HG02571 (cell line): Measurements from ENCODE around the gene LAMTOR4.
"Not testable (repeated sequence)": the region's sequence is repeated elsewhere in the genome, so short reads cannot be mapped to it uniquely, and the experiment has no call there.

Experiments used
- ATAC-seq: cut with Tn5 transposase; IDR thresholded peaks from one replicate; pipeline ENCODE4 v1.9.1; 2021; ENCODE audit warnings: mild to moderate bottlenecking, moderate library complexity; ENCODE audit not compliant: unreplicated experiment

LAMTOR4 gene

DNA sequence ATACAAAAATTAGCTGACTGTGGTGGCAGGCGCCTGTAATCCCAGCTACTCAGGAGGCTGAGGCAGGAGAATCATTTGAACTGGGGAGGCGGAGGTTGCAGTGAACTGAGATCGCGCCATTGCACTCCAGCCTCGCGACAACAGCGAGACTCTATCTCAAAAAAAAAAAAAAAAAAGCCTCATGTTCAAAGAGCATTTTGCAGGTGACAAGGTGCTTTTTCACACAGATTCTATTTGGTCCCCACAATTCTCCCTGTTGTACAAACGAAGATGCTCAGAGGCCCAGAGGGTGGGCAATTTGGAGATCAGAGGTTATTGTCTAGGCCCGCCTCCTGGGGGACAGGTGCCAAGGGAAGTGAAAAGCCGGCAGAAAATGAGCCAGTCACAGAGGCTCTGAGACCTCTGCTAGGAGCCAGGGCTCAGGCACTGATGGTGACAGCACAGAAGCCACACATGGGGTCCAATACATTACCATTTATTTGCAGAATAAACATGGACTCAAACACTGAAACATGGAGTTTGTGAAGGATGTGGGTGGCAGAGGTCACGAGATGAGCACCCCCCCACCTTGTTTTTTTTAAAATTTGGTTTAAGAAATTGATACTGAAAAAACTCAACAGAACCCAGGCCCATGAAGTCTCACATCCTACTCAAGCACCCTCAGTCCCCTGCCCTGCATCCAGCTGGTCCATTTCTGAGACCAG lies 20.6 kb downstream of the LAMTOR4 start:
- ATAC-seq = no peak

GRCh38 chr7:100170101-100170897 lies 21.6 kb downstream of the LAMTOR4 start:
- no peak for ATAC-seq

GRCh38 chr7:100171087-100171681 lies 22.5 kb downstream of the LAMTOR4 start:
- no peak for ATAC-seq

DNA sequence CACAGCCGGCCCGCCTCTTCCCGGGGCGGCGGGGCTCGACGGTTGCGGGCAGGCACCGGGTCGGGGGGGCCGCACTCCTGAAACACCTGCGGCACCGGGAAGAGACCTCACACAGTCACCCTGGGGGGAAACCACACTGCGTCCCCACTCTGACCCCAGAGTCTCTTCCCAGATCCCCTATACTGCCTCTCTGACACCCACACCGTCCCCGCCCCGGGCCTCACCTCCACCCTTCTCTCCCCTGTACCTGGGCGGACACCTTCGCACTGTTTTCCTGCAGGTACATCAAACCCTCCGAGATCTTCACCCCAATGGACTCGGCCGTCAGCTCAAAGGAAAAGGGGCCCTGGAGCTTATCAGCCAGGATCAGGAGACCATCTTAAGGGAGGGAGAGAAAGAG lies 23.1 kb downstream of the LAMTOR4 start:
- ATAC-seq = no peak

DNA sequence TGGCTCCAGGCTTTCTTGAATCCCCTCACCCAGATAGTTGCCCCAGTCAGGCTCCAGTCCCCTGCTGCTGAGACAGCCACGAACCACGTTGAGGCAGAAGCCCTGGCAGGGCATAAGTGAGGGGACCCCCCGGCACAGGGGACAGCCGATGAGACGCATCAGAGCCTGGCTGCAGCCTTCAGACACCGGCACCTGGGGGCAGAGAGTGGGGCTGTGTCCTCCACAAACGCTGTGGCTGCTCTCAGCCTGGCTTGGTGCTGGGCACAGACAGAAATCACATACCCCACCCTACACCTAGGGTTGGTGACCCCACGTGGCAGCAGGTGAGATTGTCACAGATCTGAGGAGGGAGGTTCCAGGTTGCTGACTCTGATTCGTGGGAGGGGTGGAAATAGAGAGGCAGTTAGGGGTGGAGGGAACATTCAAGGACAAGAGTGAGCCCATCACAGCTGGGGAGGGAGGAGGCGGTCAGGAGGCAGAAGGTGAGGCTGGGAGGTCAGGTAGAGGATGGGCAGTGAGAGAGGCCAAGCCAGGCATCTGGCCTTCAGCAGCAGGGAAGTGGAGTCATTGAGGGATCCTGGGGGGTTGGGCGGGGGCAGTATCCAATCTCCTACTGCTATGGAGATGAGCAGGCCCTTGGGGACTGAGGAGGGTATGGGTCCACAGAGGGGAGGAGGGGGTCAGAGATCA lies 25.2 kb downstream of the LAMTOR4 start:
- ATAC-seq = no peak

GRCh38 chr7:100174582-100174981 lies 25.9 kb downstream of the LAMTOR4 start:
- ATAC-seq = no peak

DNA sequence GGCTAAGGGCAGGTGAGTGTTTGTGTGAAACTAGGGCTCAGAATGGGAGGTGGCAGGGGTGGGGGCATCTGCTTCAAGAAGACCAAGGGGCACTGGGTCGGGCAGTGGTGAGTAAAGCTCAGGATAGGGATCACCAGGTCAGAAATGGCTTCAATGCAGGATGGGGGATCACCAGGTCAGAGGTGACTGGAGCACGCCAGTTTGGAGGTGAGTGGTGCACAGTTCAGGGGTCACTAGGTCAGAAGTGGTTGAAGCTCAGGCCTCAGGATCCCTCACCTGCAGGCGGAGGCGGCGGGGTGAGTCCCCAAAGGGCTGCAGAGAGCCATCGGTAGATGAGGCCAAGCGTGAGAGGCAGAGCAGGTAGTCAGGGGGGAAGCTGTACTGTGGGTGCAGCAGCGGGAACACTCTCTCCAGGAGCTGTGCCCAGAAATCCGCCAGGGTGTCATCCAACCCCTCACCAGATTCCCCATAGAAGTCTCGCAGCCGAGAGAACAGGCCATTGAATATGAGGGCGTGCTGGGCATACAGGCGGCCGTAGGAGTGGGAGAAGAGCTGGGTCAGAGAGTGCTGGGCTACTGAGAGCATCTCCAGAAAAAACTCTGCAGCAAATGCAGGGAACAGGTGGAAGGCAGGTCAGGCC lies 26.7 kb downstream of the LAMTOR4 start:
- no peak for ATAC-seq

DNA sequence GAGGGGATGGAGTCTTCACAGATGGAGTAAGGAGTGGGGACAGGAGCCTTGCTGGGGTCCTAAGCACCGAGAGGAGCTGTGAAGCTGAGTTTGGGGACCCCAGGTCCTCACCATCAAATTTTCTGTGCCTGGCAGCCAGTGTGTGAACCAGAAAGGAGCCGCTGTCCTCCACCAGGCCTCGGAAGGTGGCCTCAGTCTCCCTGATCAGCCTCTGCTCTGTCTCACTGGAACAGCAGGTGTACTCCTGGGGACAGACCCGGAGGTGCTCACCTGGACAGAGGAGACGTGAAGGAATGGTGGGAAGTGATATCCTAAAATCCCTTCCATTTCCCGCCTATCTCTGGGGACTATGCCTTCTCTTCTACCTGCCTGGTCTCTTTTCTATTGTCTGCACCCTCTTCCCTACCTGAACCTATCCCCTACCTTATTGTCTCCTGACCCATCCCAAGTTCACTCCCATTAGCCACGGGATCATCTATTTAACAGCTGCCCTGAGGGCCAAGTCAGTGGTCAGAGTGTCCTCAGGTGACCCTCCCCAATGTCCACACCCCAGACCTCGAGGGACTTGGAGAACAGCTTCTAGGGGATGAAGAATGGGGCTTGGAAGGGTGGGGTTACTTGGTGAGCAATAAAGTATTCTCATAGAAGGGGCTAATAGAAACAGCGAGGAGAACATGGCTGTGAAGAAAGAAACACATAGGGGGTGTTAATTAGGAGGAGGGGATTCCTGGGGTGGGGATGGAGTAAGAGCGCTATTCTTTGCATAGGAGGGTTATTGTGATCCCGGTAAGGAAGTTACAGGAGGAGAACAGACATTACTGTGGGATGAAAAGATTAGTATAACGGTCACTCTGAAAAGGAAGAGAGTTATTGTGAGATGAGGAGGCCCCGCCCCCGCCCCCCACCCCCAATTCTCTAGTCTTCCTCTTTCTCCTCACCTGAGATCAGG lies 27.7 kb downstream of the LAMTOR4 start:
- ATAC-seq = no peak

DNA sequence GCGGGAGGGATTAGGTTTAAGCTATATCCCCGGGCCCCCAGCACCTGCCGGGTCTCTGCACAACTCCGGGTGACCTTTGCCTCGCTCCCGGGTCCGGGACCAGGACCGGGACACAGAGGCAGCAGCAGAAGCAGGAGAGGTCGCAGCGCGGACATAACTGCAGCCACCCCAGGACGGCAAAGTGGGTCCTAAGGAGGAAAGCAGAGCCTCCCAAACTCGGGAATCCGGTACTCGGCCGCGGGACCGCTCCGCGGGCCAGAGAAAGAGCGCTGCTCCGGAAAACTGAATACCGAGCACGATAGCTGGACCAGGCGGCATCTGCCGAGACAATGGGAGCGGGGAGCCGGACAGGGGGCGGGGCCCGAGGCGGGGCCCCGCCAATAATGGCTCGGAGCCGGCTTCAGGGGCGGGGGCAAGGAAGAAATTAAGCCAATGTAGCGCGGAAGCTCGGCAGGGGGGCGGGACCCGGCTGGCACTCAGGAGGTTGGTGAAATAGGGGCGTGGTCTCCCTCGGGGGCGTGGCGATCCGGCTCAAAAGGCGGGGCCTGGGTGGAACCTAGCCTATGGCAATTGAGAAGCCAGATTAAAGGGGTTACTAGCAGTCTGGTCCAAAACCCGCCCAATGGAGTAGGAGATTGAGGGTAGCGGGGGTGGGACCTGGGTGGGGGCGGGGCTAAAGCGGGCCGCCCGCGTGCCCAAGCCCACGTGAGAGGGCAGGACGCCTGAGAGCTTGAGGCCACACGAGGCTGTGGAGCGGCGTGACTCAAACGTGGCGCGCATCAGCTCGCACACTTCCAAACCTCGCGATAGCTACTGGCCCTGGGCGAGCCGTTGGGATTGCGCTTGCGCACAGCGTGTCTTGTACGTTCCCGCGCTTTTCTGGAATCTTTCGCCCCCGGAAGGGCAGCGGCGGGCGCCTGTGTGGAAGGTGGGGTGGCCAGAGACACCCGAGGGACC lies 28.6 kb downstream of the LAMTOR4 start, which contains the start of the genes GPC2 and STAG3:
TSS of gene GPC2 (minus strand) at position 337 of the 957 bp plus-strand sequence. CDS start at position 155, 182 bp downstream.
TSS of gene STAG3 (plus strand) at position 874 of the 957 bp plus-strand sequence. CDS start 2,639 bp downstream, outside the sequence.
- ATAC-seq = peak; percentile 87

GRCh38 chr7:100180084-100180483 lies 31.4 kb downstream of the LAMTOR4 start:
- ATAC-seq = not testable (repeated sequence)

DNA sequence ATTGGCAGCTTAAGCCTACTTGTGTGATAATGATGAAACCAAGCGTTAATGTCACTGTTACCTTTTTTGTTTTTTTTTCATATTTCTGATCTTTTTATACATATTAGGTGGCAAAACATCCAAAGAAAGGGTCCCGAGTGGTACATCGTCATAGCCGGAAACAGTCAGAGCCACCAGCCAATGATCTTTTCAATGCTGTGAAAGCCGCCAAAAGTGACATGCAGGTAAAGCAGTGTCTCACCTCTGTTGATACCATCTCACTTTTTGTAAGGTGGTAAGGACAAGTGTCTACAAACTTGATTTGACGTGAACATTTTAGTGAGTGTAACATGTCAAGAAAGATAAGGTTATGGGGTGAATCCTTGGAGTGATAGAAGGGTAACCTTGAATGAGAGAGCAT lies 33.9 kb downstream of the LAMTOR4 start:
- not testable (repeated sequence) for ATAC-seq

DNA sequence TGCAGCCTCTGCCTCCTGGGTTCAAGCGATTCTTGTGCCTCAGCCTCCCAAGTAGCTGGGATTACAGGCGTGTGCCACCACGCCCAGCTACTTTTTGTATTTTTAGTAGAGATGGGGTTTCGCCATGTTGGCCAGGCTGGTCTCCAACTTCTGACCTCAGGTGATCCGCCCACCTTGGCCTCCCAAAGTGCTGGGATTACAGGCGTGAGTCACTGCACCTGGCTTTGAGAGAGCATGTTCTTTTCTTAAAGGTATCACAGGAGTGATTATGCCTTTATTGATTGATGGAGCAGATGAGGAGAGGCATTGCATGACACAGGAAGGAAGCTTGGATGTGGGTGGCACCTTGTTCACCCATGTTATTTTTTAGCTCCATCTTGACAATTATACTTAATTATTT lies 34.4 kb downstream of the LAMTOR4 start:
- not testable (repeated sequence) for ATAC-seq

DNA sequence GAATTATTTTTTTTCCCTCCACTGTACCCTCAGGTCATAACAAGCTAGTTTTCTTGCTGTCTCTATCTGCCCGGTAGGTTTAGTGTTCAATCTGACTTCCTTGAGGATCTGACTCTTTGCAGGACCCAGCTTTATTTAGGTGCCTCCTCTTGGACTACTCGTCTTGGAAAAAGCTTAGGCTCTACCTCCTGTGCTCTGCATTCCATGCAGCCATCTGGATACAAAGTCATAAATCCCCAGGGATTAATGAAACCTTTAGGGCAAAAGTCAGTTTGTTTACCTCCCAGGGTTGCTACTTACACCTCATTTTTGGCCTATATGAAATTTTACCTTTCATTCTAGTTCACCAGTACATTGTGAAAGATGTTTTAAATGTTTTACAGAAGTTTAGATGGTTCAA lies 37.0 kb downstream of the LAMTOR4 start:
- no peak for ATAC-seq

DNA sequence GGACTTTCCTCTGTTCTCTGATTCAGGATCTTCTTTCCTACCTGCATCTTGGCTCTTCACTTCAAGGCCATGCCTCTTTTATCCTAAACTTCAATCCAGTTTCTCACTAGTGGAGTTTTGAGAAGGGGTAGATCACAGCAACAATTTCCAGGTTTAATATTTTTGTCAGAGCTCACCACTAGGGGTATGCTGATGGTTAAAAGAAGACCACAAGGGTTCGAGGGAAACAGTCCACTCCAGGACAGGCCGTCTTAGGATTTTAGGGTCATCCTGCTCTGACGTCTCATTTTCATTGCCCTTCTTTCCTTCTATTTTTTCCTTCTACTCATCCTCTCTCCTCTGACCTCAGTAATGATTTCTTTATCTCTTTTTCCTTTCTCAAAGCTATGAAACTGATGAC lies 40.3 kb downstream of the LAMTOR4 start:
- ATAC-seq = no peak

DNA sequence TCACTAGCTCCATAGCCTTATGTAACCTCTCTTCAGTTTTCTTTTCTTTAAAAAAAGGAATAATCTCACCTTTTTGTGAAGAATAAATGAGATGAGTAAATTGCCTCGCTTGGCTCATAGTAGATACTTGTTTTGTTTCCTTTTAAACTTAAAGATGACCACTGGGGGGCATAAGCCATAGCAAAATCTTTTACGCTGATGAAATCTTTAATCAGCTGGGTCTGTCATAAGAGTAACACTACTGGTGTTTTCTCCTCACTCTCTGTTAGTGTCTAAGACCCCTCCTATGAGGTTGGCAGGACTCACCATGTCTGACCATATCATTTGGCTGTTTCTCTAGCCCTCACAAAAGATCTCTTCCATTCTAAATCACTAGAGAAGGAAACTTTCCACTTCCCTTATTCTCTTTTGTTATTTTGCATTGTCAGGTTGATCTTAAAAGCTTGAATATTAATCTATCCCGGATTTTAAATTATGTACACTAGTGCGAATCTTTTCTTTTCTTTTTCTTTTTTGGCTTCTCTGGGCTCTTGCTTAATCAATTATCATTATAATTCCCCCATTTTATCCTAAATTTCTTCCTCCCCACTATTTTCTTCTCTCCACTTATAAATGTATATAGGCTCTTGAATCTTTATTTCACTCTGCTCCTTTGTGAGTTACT lies 41.5 kb downstream of the LAMTOR4 start:
- no peak for ATAC-seq

DNA sequence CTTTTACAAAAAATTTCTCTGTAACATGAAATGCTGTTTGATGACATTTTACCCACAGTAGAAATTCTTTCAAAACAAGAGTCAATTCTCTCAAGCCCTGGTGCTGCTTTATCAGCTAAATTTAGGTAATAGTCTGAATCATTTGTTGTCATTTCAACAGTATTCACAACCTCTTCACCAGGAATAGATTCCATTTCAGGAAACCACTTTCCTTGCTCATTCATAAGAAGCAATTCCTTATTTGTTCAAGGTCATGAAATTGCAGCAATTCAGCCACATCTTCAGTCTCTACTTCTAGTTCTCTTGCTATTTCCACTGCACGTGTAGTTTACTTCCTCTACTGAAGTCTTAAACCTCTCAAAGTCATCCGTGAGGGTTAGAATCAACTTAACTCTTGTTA lies 43.1 kb downstream of the LAMTOR4 start:
- ATAC-seq = no peak

DNA sequence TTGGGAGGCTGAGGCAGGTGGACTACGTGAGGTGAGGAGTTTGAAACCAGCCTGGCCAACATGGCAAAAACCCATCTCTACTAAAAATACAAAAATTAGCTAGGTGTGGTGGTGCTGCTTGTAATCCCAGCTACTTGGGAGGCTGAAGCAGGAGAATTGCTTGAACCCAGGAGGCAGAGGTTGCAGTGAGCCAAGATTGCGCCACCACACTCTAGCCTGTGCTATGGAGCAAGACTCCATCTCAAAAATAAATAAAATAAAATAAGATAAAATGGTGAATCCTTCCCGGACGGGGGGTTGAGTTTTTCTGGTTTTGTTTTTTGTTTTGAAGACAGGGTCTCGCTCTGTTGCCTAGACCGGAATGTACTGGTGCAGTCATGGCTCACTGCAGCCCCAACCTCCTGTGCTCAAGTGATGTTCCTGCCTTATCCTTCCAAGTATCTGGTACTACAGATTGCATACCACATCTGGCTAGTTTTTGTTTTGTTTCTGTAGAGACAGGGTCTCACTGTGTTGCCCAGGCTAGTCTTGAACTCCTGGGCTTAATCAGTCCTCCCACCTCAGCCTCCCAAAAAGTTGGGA lies 43.7 kb downstream of the LAMTOR4 start:
- ATAC-seq = not testable (repeated sequence)
